DOHH2 (cell line): ENCODE data around the gene STOML3.

Experiments
- H3F3A ChIP-seq: fragments of 200-600 bp; sonication (generic), shearing (Covaris generic); 2 replicates; pipeline ENCODE4 v1.6.0; 2016; ENCODE audit warnings: antibody characterized with exemption, mild to moderate bottlenecking; ENCODE audit not compliant: control insufficient read depth, insufficient read depth
- H3K27ac ChIP-seq: fragments of 200-600 bp; sonication (generic); 2 replicates; pipeline ENCODE4 v1.5.1; 2014; ENCODE audit warnings: low read depth, mild to moderate bottlenecking, low read length, moderate library complexity
- H3K27me3 ChIP-seq: fragments of 200-600 bp; sonication (generic); 2 replicates; pipeline ENCODE4 v1.6.1; 2014; ENCODE audit warnings: mild to moderate bottlenecking, low read length, mixed read lengths; ENCODE audit not compliant: control insufficient read depth
- H3K36me3 ChIP-seq: fragments of 200-600 bp; sonication (generic); 2 replicates; pipeline ENCODE4 v1.6.1; 2014; ENCODE audit warnings: mild to moderate bottlenecking, low read length, moderate library complexity, mixed read lengths; ENCODE audit not compliant: control insufficient read depth
- H3K4me1 ChIP-seq: fragments of 200-600 bp; sonication (generic); 2 replicates; pipeline ENCODE4 v1.6.1; 2014; ENCODE audit warnings: mild to moderate bottlenecking, low read length, mixed read lengths; ENCODE audit not compliant: control insufficient read depth
- H3K4me2 ChIP-seq: fragments of 200-600 bp; sonication (generic); 2 replicates; pipeline ENCODE4 v1.6.0; 2014; ENCODE audit warnings: mild to moderate bottlenecking, low read length, moderate library complexity
- H3K4me3 ChIP-seq: fragments of 200-600 bp; sonication (generic); 2 replicates; pipeline ENCODE4 v1.5.1; 2014; ENCODE audit warnings: mild to moderate bottlenecking, low read length, mixed read lengths
- H3K79me2 ChIP-seq: fragments of 200-600 bp; sonication (generic); 2 replicates; pipeline ENCODE4 v1.6.1; 2014; ENCODE audit warnings: mild to moderate bottlenecking, low read length, mixed read lengths; ENCODE audit not compliant: control insufficient read depth
- H3K9me2 ChIP-seq: fragments of 200-600 bp; sonication (generic); replicated peaks from 2 replicates; pipeline ENCODE4 v1.6.1; 2014; ENCODE audit warnings: mild to moderate bottlenecking, low read length, mixed read lengths; ENCODE audit not compliant: control insufficient read depth
- H3K9me3 ChIP-seq: fragments of 200-600 bp; sonication (generic); 2 replicates; pipeline ENCODE4 v1.6.1; 2014; ENCODE audit warnings: antibody characterized with exemption, low read length, mixed read lengths; ENCODE audit not compliant: control insufficient read depth, insufficient read depth
- H4K20me1 ChIP-seq: fragments of 200-600 bp; sonication (generic); 2 replicates; pipeline ENCODE4 v1.6.0; 2014; ENCODE audit warnings: low read depth, mild to moderate bottlenecking, antibody characterized with exemption, low read length, moderate library complexity; ENCODE audit not compliant: control insufficient read depth, insufficient read depth
- EZH2phosphoT487 ChIP-seq: fragments of 200-600 bp; sonication (generic); IDR thresholded peaks from 2 replicates; pipeline ENCODE4 v1.6.1; 2017; ENCODE audit warnings: borderline replicate concordance, mild to moderate bottlenecking, antibody characterized with exemption, low read length, moderate library complexity, mixed read lengths
- TF ChIP-seq, protein P1 (sequence below): fragments of 200-600 bp; sonication (generic); IDR thresholded peaks from one replicate; pipeline ENCODE4 v1.5.1; 2014; ENCODE audit warnings: antibody characterized with exemption, mild to moderate bottlenecking, low read depth, low read length; ENCODE audit not compliant: poor library complexity, severe bottlenecking

Gene STOML3

DNA sequence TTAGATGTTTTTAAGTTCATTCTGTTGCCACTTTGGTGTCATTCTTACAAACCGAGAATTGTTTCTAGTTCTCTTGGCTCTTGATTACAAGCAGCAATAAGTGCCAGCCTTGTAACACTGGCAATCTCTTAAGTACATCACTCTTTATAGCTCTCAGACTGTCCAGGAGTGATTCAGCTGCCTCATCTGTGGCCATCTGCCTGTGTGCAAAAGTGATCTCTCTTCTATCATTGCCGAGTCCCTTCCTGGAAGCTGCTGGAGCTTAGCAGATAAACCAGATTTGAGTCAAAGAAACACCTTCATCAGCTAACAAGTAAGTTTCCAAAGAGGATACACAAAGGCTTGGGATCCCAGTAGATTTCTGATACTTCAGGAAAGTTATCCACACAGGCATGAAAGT, 23.2 kb downstream of the STOML3 start:
- H4K20me1 ChIP-seq: no peaks in the 10 kb centered on the region
- no peaks in the 10 kb centered on the region for H3K9me2 ChIP-seq
- no peak overlapping the region for H3K4me3 ChIP-seq
- TF ChIP-seq, protein P1, sequence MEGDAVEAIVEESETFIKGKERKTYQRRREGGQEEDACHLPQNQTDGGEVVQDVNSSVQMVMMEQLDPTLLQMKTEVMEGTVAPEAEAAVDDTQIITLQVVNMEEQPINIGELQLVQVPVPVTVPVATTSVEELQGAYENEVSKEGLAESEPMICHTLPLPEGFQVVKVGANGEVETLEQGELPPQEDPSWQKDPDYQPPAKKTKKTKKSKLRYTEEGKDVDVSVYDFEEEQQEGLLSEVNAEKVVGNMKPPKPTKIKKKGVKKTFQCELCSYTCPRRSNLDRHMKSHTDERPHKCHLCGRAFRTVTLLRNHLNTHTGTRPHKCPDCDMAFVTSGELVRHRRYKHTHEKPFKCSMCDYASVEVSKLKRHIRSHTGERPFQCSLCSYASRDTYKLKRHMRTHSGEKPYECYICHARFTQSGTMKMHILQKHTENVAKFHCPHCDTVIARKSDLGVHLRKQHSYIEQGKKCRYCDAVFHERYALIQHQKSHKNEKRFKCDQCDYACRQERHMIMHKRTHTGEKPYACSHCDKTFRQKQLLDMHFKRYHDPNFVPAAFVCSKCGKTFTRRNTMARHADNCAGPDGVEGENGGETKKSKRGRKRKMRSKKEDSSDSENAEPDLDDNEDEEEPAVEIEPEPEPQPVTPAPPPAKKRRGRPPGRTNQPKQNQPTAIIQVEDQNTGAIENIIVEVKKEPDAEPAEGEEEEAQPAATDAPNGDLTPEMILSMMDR: no peak
- no peak overlapping the region for H3K27ac ChIP-seq
- H3K27me3 ChIP-seq: no peaks in the 10 kb centered on the region
- no peaks in the 10 kb centered on the region for H3K79me2 ChIP-seq
- H3K36me3 ChIP-seq: no peaks in the 10 kb centered on the region
- H3K4me1 ChIP-seq: no peaks in the 10 kb centered on the region
- H3K9me3 ChIP-seq: no peaks in the 10 kb centered on the region
- no peaks in the 10 kb centered on the region for H3F3A ChIP-seq
- H3K4me2 ChIP-seq: no peak overlapping the region

GRCh38 chr13:38965281-38965680, 25.4 kb downstream of the STOML3 start:
- Histone ChIP-seq H3K4me3 (no peak overlapping the region), H3K9me3 (no peaks in the 10 kb centered on the region), H4K20me1 (no peaks in the 10 kb centered on the region), H3F3A (no peaks in the 10 kb centered on the region), H3K27ac (no peak overlapping the region), H3K27me3 (no peaks in the 10 kb centered on the region), H3K36me3 (no peaks in the 10 kb centered on the region), H3K4me1 (no peaks in the 10 kb centered on the region), H3K9me2 (no peaks in the 10 kb centered on the region), H3K79me2 (no peaks in the 10 kb centered on the region), H3K4me2 (no peak overlapping the region)
- TF ChIP-seq EZH2phosphoT487: no peak
- TF ChIP-seq, protein P1: no peak

GRCh38 chr13:38960175-38960574, 30.5 kb downstream of the STOML3 start:
- no peaks in the 10 kb centered on the region for H3K4me1 ChIP-seq
- H3K27me3 ChIP-seq: no peaks in the 10 kb centered on the region
- H4K20me1 ChIP-seq: no peaks in the 10 kb centered on the region
- no peaks in the 10 kb centered on the region for H3K79me2 ChIP-seq
- no peak overlapping the region for H3K4me2 ChIP-seq
- H3K36me3 ChIP-seq: no peaks in the 10 kb centered on the region
- H3K9me3 ChIP-seq: no peaks in the 10 kb centered on the region
- TF ChIP-seq EZH2phosphoT487: no peak
- TF ChIP-seq, protein P1: no peak
- H3K4me3 ChIP-seq: no peak overlapping the region
- H3K9me2 ChIP-seq: no peaks in the 10 kb centered on the region
- H3F3A ChIP-seq: no peaks in the 10 kb centered on the region
- no peak overlapping the region for H3K27ac ChIP-seq
